Aorta (tissue), 5 donors: ENCODE data around the gene SPATS2L. TPM values are rescaled to one million over a fixed set of nuclear protein-coding genes. Genes with fewer than 3 reads are reported as not detected.

ENCODE experiments used
- ATAC-seq: fragments of 200-7000 bp; cut with Tn5 transposase; one replicate; pipeline ENCODE4 v1.9.1; 2022; ENCODE audit warnings: moderate library complexity; ENCODE audit not compliant: low FRiP score
- DNase-seq, 2 donors: peaks; one replicate each; pipeline ENCODE4 v3.0.0-alpha.2; 2020
- H3K27ac ChIP-seq, 2 donors: one replicate each; pipeline ENCODE4 v1.5.1; 2013; ENCODE audit warnings: low read length in 2 of 2, mild to moderate bottlenecking in 2 of 2, moderate library complexity in 2 of 2, control low read depth in 1 of 2, inconsistent platforms in 1 of 2, low read depth in 1 of 2
- H3K27me3 ChIP-seq, 2 donors: one replicate each; pipeline ENCODE4 v1.6.1; 2013; ENCODE audit warnings: control low read depth in 1 of 2, low read length in 1 of 2, mild to moderate bottlenecking in 1 of 2, moderate library complexity in 1 of 2; ENCODE audit not compliant: insufficient read depth in 2 of 2, control insufficient read depth in 1 of 2
- H3K36me3 ChIP-seq, 2 donors: one replicate each; pipeline ENCODE4 v1.6.1; 2013; ENCODE audit warnings: control low read depth in 1 of 2, low read length in 1 of 2, mild to moderate bottlenecking in 1 of 2; ENCODE audit not compliant: insufficient read depth in 2 of 2, control insufficient read depth in 1 of 2
- H3K4me1 ChIP-seq, 2 donors: one replicate each; pipeline ENCODE4 v1.6.1; 2013; ENCODE audit warnings: low read length in 2 of 2, control low read depth in 1 of 2, mild to moderate bottlenecking in 1 of 2, moderate library complexity in 1 of 2; ENCODE audit not compliant: insufficient read depth in 2 of 2, control insufficient read depth in 1 of 2
- H3K4me3 ChIP-seq, 2 donors: one replicate each; pipeline ENCODE4 v1.5.1; 2013; ENCODE audit warnings: low read length in 2 of 2, control low read depth in 1 of 2, mild to moderate bottlenecking in 1 of 2
- H3K9me3 ChIP-seq: one replicate; pipeline ENCODE4 v1.6.1; 2013; ENCODE audit warnings: mild to moderate bottlenecking, low read length; ENCODE audit not compliant: control insufficient read depth
- whole genome bisulfite sequencing, 2 donors: extraction: QIAGEN DNeasy Blood & Tissue Kit; methylation state at CpG; one replicate each; pipeline ENCODE4 v1.1.7; 2013; 5-methylcytosine and 5-hydroxymethylcytosine counted together
- intact Hi-C, 2 donors: fragments of 100-400 bp; cut with DNase I; formaldehyde crosslinking; loops; one replicate each; pipeline versions ENCODE4 v1.14.2 to v1.15.0; 2022
- polyA plus RNA-seq, 2 donors: library from polyadenylated mRNA; stranded (reverse); fragments of 200-250 nt; gene quantifications; one replicate each; pipeline ENCODE4 v1.2.3, GENCODE V29; 2013
- total RNA-seq, 2 donors: library from RNA; stranded (reverse); fragmentation: NEBNext Ultra II Directional; extraction: Animal tissue kit (Norgen Biotek cat#: 25700); gene quantifications; one replicate each; pipeline ENCODE4 v1.2.1, GENCODE V29; 2021
- donor health status: healthy with polysubstance abuse.
- donor health status: Bipolar disorder and iron deficiency.
- donor health status: DM: no; HTN: no; CAD: no.
- donor health status: DM: no; HTN: no; CAD: no.
- donor health status: DM: yes; HTN: yes; CAD: no.

Gene SPATS2L
- total and polyA plus RNA-seq, 4 donors, result 45.0 to 82.0 (median 63.7) TPM

DNA sequence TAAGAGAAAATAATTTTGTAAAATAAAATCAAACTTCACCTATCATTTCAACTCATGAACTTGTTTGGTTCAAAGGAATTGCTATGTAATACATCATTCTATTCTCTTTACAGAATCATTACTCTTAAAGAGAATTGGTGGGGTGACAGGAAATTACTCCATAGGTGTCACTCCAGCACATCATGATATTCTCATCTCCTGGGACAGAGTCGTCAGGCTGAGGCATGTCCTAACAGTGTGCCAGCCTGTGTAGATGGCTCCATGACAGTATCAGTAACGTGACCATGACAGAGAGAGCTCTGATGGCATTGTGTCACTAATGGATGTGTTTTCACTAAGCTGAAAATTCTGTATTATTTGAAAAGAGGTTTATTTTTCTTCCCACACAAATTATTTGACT, 13.9 kb downstream of the SPATS2L start:
- no peaks in the 10 kb centered on the region for H3K27me3 ChIP-seq
- peaks cover 3 to 7% of the 10 kb centered on the region in 2 donors for H3K4me1 ChIP-seq
- H3K27ac ChIP-seq, result no peak overlapping the region
- no peak overlapping the region for H3K4me3 ChIP-seq
- 69 to 73% methylated on average over 2 of the region's 2 CpGs for WGBS, 2 donors
- DNase-seq (no peak), ATAC-seq (no peak)
- no peaks in the 10 kb centered on the region for H3K36me3 ChIP-seq
- intact Hi-C loops, result no loop called here
- H3K9me3 ChIP-seq, result no peaks in the 10 kb centered on the region

- H3K4me3 ChIP-seq, result no peak overlapping the region
- WGBS, 2 donors, result 77 to 79% methylated on average over 3 of the region's 3 CpGs
- intact Hi-C loops, result no loop called here
- no peaks in the 10 kb centered on the region for H3K36me3 ChIP-seq
- no peaks in the 10 kb centered on the region for H3K27me3 ChIP-seq
- ATAC-seq, result no peak
- no peaks in the 10 kb centered on the region for H3K9me3 ChIP-seq
- peaks cover 3 to 7% of the 10 kb centered on the region in 2 donors for H3K4me1 ChIP-seq
- no peak overlapping the region for H3K27ac ChIP-seq
- DNase-seq, result no peak
Measured at GRCh38 chr2:200320991-200321390, 14.5 kb downstream of the SPATS2L start.

- Histone ChIP-seq H3K27me3 (no peaks in the 10 kb centered on the region), H3K36me3 (no peaks in the 10 kb centered on the region), H3K4me1 (peaks cover 3 to 7% of the 10 kb centered on the region in 2 donors), H3K27ac (no peak overlapping the region), H3K4me3 (no peak overlapping the region), H3K9me3 (no peaks in the 10 kb centered on the region)
- ATAC-seq, result no peak
- intact Hi-C loops, result no loop called here
- DNase-seq, result no peak
- 26 to 31% methylated on average over 6 of the region's 6 CpGs for WGBS, 2 donors
Measured at GRCh38 chr2:200321780-200322534, 15.5 kb downstream of the SPATS2L start.

DNA sequence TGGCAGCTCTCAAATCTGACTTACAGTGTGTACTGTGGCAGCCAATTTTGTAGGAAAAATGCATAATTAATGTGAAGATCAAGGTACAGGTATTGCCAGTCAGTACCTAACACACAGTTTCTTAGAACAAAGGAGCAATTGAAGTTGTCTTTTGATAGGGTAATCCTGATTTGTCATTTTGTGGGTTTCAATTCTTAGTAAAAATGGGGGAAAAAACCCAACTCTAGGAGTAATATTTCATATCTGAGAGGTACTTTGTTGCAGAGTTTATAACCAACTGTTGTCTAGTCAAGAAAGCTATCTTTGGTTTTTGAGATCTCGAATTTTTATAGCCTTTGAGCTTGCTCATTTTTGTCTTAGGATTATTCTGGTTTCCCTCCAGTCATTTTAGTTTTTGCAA, 16.1 kb downstream of the SPATS2L start:
- 0 to 5% methylated on average over 1 of the region's 1 CpG for WGBS, 2 donors
- peaks cover 3 to 7% of the 10 kb centered on the region in 2 donors for H3K4me1 ChIP-seq

DNA sequence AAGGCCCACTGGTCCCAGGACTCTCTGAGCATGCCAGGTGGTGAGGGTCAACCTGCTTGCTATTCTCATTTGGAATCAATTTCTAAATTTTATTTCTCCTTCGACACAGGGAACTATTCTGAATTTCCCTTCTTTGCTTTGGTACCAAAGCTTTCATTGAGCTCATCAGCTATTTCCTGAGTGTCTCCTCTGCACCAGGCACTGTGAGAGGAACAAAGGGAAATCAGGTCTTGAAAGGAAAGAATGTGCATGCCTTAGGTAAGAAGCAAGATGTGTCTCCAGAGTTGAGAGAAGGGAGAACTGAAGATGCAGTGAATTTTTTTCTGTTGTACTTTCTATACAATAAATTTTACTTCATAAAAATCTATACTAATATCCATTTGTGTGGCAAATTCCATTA, 17.9 kb downstream of the SPATS2L start:
- WGBS, 2 donors, result 85 to 86% methylated on average over 1 of the region's 1 CpG
- ATAC-seq (no peak), DNase-seq (no peak)
- Histone ChIP-seq H3K9me3 (no peaks in the 10 kb centered on the region), H3K4me1 (peaks cover 3 to 7% of the 10 kb centered on the region in 2 donors), H3K27me3 (no peaks in the 10 kb centered on the region), H3K4me3 (no peak overlapping the region), H3K36me3 (no peaks in the 10 kb centered on the region), H3K27ac (no peak overlapping the region)
- intact Hi-C loops, result no loop called here

More for the DNA sequence above, 16.1 kb downstream of the SPATS2L start:
- Histone ChIP-seq H3K27me3 (no peaks in the 10 kb centered on the region), H3K9me3 (no peaks in the 10 kb centered on the region), H3K36me3 (no peaks in the 10 kb centered on the region), H3K4me3 (no peak overlapping the region), H3K27ac (no peak overlapping the region)
- ATAC-seq, result no peak
- intact Hi-C loops, result no loop called here
- no peak for DNase-seq

GRCh38 chr2:200329384-200329783, 22.9 kb downstream of the SPATS2L start:
- Histone ChIP-seq H3K36me3 (no peaks in the 10 kb centered on the region), H3K4me1 (peaks cover 3% of the 10 kb centered on the region in 2 donors), H3K27ac (no peak overlapping the region), H3K4me3 (no peak overlapping the region), H3K27me3 (no peaks in the 10 kb centered on the region), H3K9me3 (no peaks in the 10 kb centered on the region)
- 69 to 72% methylated on average over 2 of the region's 2 CpGs for WGBS, 2 donors
- ATAC-seq (no peak), DNase-seq (no peak)
- intact Hi-C loops, result no loop called here

- Histone ChIP-seq H3K9me3 (no peaks in the 10 kb centered on the region), H3K27me3 (no peaks in the 10 kb centered on the region), H3K4me3 (no peak overlapping the region), H3K36me3 (no peaks in the 10 kb centered on the region), H3K4me1 (peaks cover 3% of the 10 kb centered on the region in 2 donors), H3K27ac (peak overlapping the region in 1 of 2 donors; percentile 5)
- ATAC-seq, result no peak
- 10 to 16% methylated on average over 3 of the region's 3 CpGs for WGBS, 2 donors
- intact Hi-C loops, result no loop called here
- no peak for DNase-seq
Measured at GRCh38 chr2:200329798-200330197, 23.3 kb downstream of the SPATS2L start.

DNA sequence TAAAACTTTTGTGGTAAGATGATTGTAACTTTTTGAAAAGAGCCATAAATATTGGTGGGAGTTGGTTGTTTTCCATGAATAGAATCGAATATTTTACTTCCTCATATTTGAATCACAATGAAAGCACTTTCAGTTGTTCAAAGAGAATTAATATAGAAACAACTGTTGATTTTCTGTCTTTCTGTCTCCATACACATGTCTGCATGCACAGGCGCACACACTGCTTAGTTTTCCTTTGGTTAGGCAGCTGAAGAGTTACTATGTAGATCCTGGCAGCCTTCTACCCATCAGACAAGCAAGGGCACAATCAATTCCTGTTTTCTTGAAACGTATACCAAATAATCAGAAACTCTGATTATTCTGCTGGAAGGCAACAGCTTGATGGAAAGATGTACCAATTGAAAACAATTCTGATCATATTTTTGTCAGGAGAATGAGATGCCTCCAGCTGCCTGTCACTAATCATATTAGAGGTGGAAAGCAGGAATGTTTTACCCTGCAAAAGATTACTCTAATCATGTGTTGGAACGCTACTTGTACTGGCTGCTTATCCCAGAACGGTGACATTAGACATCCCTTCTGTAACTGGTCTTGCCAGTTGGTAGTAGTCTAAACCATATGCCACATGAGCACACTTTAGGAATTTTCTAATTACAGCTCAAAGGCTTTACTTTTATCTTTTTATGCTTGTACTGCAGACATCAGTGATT, 24.0 kb downstream of the SPATS2L start:
- 50 to 60% methylated on average over 5 of the region's 5 CpGs for WGBS, 2 donors
- Histone ChIP-seq H3K27me3 (no peaks in the 10 kb centered on the region), H3K4me1 (peaks cover 3% of the 10 kb centered on the region in 2 donors), H3K27ac (no peak overlapping the region), H3K9me3 (no peaks in the 10 kb centered on the region), H3K36me3 (no peaks in the 10 kb centered on the region), H3K4me3 (no peak overlapping the region)
- intact Hi-C loops, result no loop called here
- ATAC-seq, result no peak
- no peak for DNase-seq

GRCh38 chr2:200331061-200331400, 24.5 kb downstream of the SPATS2L start:
- Histone ChIP-seq H3K36me3 (no peaks in the 10 kb centered on the region), H3K27me3 (no peaks in the 10 kb centered on the region), H3K27ac (no peak overlapping the region), H3K9me3 (no peaks in the 10 kb centered on the region), H3K4me1 (peaks cover 3% of the 10 kb centered on the region in 2 donors), H3K4me3 (no peak overlapping the region)
- DNase-seq (no peak), ATAC-seq (no peak)
- intact Hi-C loops, result no loop called here
- WGBS, 2 donors, result 92 to 94% methylated on average over 2 of the region's 2 CpGs
